Motor neuron (in vitro differentiated cells): ENCODE measurements around the gene HPGDS. TPM values are rescaled to one million over a fixed set of nuclear protein-coding genes. Genes with fewer than 3 reads are reported as not detected.

Experiments
- ATAC-seq, 8 experiments: fragments of 200-7000 bp; cut with Tn5 transposase; replicated peaks in 6 of 8; 2 replicates each; pipeline ENCODE4 v1.8.0; 2021; ENCODE audit warnings: mild to moderate bottlenecking in 8 of 8, moderate library complexity in 8 of 8
- H3K27ac ChIP-seq, 2 donors: fragments of 250-450 bp; sonication (Bioruptor Pico); 2 replicates each; pipeline ENCODE4 v1.9.0; 2021; ENCODE audit warnings: antibody characterized with exemption in 2 of 2, mild to moderate bottlenecking in 2 of 2, moderate library complexity in 1 of 2
- H3K4me1 ChIP-seq, 2 donors: fragments of 250-450 bp; sonication (Bioruptor Pico); replicated peaks in 1 of 2; 2 replicates each; pipeline ENCODE4 v1.6.1; 2021; ENCODE audit warnings: antibody characterized with exemption in 2 of 2, mild to moderate bottlenecking in 2 of 2, moderate library complexity in 1 of 2
- H3K4me3 ChIP-seq, 5 donors: fragments of 250-450 bp; sonication (Bioruptor Pico); 2 replicates each; pipeline ENCODE4 v1.9.0; 2021; ENCODE audit warnings: antibody characterized with exemption in 5 of 5, mild to moderate bottlenecking in 5 of 5, moderate library complexity in 4 of 5
- WGBS, 10 experiments: fragments of 450-650 bp; shearing (Covaris generic); methylation state at CpG; one replicate each; pipeline ENCODE4 v1.0.0; 2022; 5-methylcytosine and 5-hydroxymethylcytosine counted together
- in situ Hi-C, 9 experiments: fragments of 400-800 bp; cut with MboI; loops; one replicate each; pipeline ENCODE4 v1.15.0; 2021; ENCODE audit warnings: low sequenced_read_pairs in 9 of 9, low pct_unique_long_range_greater_than_20kb in 2 of 9; ENCODE audit not compliant: unreplicated experiment in 9 of 9
- total RNA-seq, 8 experiments: library from RNA; unstranded; fragments of 300-600 nt; gene quantifications; 2 replicates each; pipeline versions ENCODE4 v1.2.3 to v1.2.4, GENCODE V29; 2022

The HPGDS gene
- total RNA-seq, 8 experiments from 2014 or later, result 0.11 to 0.67 (median 0.29) TPM; not detected in 1

DNA sequence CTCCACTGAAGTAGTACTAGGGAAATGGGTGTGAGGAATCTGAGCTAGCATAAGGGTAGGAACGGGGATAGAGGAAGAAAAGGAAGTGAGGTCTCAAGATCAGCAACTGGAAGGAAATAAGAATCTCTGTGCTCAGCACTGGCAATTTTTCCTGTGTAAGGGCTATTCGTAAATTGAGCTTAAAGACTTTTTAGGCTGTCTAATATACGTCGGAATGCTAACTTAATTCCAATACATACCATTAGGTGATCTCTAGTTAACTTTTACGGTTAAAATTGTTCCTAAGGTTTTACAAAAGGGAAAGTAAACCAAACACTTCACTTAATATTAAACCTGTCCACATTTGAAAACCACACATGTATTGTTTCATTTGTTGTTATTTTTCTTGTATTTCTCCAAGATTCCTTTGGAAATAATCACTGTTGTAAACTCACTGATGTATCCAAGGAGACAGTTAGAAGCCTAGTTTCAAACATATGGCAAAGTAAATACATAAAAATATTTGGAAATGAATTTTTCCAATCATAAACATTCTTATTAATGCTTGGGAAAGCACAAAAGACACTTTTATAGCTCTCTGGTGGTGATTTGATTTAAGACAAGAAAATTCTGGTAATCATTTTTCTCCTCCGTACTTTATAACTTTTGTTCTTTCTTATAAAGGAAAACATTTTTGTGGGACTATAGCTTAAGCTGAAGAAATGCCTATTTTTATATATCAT lies 28.1 kb upstream of the HPGDS start:
- Histone ChIP-seq H3K4me3 (no peak overlapping the region), H3K27ac (no peak overlapping the region), H3K4me1 (peaks cover 0 to 6% of the 10 kb centered on the region in 2 donors)
- in situ Hi-C loops, result no loop called here
- 28 to 93% (median 88%) methylated on average over 3 to 6 of the region's 6 CpGs; no CpG with 5 or more reads in 1 of the 10 experiments for WGBS, 10 experiments
- ATAC-seq, result no peak

DNA sequence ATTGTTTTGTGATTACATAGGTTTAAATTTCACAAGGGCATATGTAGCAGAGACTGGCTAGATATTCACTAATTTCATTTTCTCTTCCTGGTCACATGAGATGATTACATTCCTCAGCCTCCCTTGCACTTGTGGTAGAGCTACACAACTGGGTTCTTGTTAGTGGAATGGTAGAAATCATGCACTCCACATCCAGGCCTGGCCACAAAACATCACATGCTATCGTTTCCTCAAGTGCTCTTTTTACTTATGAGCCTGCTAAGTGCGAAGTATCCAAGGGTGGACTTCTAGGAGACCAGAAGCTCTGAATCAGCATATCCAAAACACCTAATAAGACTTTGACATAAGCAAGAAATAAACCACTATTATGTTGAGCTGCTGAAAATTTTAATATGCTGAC lies 26.4 kb upstream of the HPGDS start:
- no peak for ATAC-seq

DNA sequence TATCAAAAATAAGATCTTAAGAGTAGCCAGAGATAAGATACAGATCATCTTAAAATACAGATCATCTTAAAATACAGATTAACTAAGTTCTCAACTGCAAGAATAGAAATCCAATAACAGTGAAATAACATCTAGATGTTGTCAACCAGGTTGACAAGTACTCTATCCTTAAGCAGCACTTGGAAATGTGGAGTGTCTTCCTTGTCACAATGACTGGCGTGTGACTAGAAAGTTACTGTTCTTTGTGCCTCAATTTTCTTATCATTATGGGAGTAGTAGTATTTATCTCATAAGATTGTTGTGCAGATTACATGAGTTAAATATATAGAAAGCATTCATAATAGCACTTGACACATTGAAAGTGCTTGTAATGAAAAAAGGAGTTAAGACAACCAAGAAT lies 25.8 kb upstream of the HPGDS start:
- Histone ChIP-seq H3K4me3 (no peak overlapping the region), H3K27ac (no peak overlapping the region), H3K4me1 (peaks cover 0 to 6% of the 10 kb centered on the region in 2 donors)
- no peak for ATAC-seq
- in situ Hi-C loops, result no loop called here
- 29 to 100% (median 83%) methylated on average over 1 of the region's 1 CpG; no CpG with 5 or more reads in 2 of the 10 experiments for WGBS, 10 experiments

More for the DNA sequence above, 26.4 kb upstream of the HPGDS start:
- H3K27ac ChIP-seq, result no peak overlapping the region
- H3K4me3 ChIP-seq, result no peak overlapping the region
- in situ Hi-C loops, result no loop called here
- H3K4me1 ChIP-seq, result peaks cover 0 to 6% of the 10 kb centered on the region in 2 donors
- 42 to 100% (median 100%) methylated on average over 1 to 2 of the region's 2 CpGs; no CpG with 5 or more reads in 3 of the 10 experiments for WGBS, 10 experiments

DNA sequence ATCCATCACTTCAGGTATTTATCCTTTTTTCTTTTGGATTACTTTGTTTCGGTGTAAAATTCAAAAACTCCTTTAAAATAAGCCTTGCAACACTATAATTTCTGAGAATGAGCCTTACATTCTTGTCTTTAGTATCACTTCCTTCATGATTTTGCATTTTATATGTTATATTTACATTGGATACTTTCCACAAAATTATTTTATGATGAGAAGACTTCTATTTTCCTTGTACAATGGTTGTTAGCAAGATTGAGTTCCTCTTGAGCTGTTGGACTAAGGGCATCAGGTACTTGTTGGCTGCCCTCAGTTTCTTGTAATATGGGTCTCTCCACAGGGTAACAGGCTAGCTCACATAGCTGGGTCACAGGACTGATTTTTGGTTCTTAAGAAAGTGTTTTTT lies 22.7 kb upstream of the HPGDS start:
- in situ Hi-C loops, result no loop called here
- ATAC-seq, result no peak
- 36 to 100% (median 80%) methylated on average over 1 of the region's 1 CpG; no CpG with 5 or more reads in 3 of the 10 experiments for WGBS, 10 experiments
- H3K4me3 ChIP-seq, result no peak overlapping the region
- H3K27ac ChIP-seq, result no peak overlapping the region
- no peaks in the 10 kb centered on the region for H3K4me1 ChIP-seq

DNA sequence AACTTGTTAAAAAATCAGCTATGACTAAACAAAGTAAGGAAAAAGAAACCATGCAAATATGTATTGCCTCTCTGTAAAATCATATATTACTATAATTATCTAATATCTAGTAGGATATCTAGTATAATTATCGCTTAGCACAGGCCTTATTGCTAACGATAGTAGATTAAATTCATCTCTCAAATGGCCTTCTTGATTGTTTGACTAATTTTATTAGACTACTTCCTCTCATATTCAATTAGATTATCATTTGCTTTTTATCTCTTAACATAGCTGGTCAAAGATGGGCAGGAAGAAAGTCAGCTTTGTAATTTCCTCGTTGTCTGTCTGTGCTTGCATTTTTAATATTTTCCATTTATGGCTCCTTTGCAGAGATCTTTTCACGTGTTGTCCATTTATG lies 21.9 kb upstream of the HPGDS start:
- H3K4me1 ChIP-seq, result no peaks in the 10 kb centered on the region
- no peak overlapping the region for H3K4me3 ChIP-seq
- H3K27ac ChIP-seq, result no peak overlapping the region
- no peak for ATAC-seq
- in situ Hi-C loops, result no loop called here
- WGBS, 10 experiments, result 37 to 94% (median 67%) methylated on average over 2 to 4 of the region's 4 CpGs

DNA sequence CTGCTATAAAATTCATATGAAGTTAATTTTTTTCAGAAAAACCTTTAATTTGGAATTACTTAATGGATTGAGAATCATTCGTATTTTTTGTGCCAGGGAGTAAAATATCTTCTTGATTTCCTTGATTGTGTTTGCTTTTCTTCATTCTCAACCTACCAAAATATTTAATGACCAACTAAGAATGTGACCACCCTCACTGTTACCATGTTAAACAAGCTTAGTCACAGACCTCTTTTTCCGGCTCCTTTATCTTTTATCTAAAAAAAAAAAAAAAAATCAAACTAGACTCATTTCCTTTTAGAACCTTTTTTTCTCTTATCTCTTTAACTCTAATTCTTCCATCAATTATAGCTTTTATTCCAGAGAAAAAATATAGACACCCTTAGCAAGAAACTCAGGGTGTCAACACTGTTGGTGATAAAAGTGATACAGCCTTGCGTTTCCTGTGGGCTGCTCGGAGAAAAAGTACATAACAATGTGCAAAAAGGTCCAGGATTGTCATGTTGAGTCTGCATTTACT lies 20.6 kb upstream of the HPGDS start:
- H3K4me3 ChIP-seq, result no peak overlapping the region
- no peak for ATAC-seq
- in situ Hi-C loops, result no loop called here
- no peak overlapping the region for H3K27ac ChIP-seq
- 46 to 100% (median 91%) methylated on average over 3 to 4 of the region's 4 CpGs for WGBS, 10 experiments
- no peaks in the 10 kb centered on the region for H3K4me1 ChIP-seq

DNA sequence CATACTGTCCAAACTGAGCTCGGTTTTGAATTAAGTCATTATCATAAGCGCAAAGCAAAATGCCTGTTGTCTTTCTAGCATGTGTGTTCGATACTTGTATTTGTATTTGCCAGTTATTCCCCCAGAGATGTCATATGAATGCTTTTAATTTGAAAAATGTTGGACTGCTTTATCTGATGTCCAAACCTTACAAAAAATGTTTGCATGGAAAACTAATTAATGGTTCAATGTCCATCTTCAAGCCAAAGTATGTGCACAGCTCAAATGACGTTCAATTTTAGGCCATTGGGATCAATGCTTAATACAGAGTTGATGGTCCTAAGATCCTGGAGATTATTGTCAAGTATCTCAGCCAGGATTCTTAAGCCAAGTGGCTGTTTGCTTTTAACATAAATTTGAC lies 17.2 kb upstream of the HPGDS start:
- WGBS, 10 experiments, result 4 to 100% (median 56%) methylated on average over 1 to 4 of the region's 4 CpGs
- ATAC-seq, result no peak
- Histone ChIP-seq H3K4me1 (no peaks in the 10 kb centered on the region), H3K4me3 (no peak overlapping the region), H3K27ac (no peak overlapping the region)
- in situ Hi-C loops, result no loop called here

DNA sequence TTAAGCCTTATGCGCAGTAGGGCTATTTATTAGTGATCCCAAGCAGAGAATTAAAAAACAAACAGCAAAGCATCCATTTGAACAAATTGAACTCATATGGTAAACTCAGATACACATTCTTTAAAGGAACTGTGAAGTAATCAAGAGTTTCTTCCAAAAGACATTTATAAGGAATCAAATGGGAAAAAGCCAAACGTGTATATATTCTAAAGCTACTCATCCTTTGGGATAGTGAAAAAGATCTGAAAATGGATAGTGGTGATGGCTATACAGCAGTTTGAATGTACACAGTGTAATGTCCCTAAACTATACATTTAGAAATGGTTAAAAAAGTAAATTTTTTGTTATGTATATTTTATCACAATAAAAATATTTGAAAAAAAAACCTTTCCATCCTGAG lies 16.6 kb upstream of the HPGDS start:
- in situ Hi-C loops, result no loop called here
- H3K4me3 ChIP-seq, result no peak overlapping the region
- no peak overlapping the region for H3K27ac ChIP-seq
- ATAC-seq, result no peak
- no peaks in the 10 kb centered on the region for H3K4me1 ChIP-seq
- WGBS, 10 experiments, result 11 to 100% (median 81%) methylated on average over 1 to 2 of the region's 2 CpGs

DNA sequence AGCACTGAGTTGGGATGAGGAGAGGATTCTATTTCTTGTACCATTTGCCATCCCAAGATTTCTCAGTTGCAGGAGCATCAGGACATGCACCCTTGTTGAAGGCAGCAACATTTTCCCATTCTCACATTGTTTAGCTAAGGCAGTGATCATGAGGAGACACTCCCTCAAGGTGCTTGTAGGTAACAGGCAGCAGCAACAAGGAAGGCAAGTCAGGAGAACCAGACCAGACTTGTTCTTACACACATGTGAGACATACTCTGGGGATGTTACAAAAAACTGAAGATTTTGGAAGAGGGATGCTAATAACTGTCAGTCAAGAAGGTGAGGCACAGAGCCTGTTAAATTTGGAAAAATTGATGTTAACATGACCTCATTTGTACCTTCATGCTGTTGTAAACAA lies 15.5 kb upstream of the HPGDS start:
- H3K4me3 ChIP-seq, result no peak overlapping the region
- no peak for ATAC-seq
- H3K4me1 ChIP-seq, result no peaks in the 10 kb centered on the region
- in situ Hi-C loops, result no loop called here
- H3K27ac ChIP-seq, result no peak overlapping the region

DNA sequence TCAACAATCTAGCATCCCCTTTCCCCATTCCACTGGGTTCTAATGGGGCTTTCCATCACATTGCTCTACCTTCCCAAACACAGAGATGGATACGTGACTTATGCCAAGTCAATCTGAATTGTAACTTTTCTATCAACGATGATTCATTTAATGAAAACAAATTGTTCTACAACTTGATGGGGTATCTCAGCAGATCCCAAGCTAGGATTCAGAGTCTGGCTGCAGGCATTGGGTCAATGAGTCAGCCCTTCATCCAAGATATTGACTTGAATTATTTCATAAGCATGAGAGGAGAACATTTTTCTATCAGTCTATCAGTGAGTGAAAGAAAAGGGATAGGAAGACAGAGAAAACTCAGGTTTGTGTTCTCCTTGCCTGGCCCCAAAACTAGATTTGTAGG lies 15.0 kb upstream of the HPGDS start:
- H3K4me3 ChIP-seq, result no peak overlapping the region
- no peak for ATAC-seq
- no peaks in the 10 kb centered on the region for H3K4me1 ChIP-seq
- no peak overlapping the region for H3K27ac ChIP-seq
- in situ Hi-C loops, result no loop called here
- 20 to 100% (median 94%) methylated on average over 1 to 2 of the region's 2 CpGs for WGBS, 10 experiments

DNA sequence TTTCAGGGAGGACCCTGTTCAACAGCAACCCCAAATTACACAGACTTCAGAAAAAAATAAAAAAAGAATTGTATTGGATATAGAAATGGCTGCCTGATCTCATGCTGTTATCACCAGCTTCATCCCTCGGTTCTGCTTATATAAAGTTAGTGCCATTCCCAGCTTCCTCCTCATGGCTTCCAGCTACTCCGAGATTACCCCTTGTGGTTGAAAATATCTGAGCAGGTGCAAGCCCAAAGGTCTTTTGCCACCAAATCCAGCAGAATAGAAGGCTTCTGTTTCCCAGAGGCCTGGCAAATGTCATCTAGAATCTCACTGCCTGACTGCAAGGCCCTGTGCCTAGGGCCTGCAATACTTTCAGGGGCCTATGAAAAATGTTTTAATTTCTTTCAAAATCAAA lies 13.8 kb upstream of the HPGDS start:
- no peak overlapping the region for H3K27ac ChIP-seq
- ATAC-seq, result no peak
- 23 to 100% (median 76%) methylated on average over 1 to 2 of the region's 2 CpGs; no CpG with 5 or more reads in 1 of the 10 experiments for WGBS, 10 experiments
- in situ Hi-C loops, result no loop called here
- H3K4me3 ChIP-seq, result no peak overlapping the region
- no peaks in the 10 kb centered on the region for H3K4me1 ChIP-seq

DNA sequence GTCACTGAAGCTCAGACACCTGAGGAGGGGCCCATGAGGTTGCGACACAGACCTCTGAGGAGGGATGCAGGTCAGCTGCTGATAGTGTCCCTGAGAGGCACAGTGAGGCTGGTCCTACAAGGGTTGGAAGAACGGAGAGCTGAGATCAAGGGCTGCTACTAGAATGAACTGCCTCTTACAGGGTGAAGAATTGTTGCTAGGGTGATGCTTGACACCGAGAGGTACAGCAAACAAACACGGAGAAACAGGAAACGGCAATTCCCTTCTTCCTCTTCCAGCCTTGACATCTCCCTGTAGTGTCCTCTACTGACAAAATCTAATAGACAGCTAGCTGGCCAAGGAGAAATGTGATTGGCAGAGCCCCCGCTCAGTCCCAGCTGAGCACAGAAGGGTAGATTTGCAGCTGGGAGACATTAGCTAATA lies 11.8 kb upstream of the HPGDS start:
- in situ Hi-C loops, result no loop called here
- ATAC-seq, result peak in 2 of 8 experiments; percentile 31 to 43
- 0 to 100% (median 83%) methylated on average over 1 to 4 of the region's 6 CpGs; no CpG with 5 or more reads in 2 of the 10 experiments for WGBS, 10 experiments
- no peak overlapping the region for H3K4me3 ChIP-seq
- no peaks in the 10 kb centered on the region for H3K4me1 ChIP-seq
- H3K27ac ChIP-seq, result no peak overlapping the region

DNA sequence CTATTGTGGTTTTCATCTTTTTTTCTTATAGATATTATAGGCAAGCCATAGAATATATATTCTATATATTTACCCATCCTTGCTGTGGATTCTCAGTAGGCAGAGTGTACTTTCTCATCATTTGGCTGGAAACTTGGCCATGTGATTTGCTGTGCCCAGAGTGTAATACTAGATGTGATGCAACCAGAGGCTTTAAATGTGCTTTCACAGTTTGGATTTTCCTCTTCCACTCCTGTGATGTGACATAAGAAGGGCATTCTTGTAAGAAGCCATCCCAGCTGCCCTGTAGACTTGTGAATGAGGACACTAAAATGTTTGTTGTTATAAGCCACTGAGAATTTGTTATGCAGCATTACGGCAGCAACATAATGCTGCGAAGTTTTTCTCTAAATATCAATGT lies 10.4 kb upstream of the HPGDS start:
- in situ Hi-C loops, result no loop called here

DNA sequence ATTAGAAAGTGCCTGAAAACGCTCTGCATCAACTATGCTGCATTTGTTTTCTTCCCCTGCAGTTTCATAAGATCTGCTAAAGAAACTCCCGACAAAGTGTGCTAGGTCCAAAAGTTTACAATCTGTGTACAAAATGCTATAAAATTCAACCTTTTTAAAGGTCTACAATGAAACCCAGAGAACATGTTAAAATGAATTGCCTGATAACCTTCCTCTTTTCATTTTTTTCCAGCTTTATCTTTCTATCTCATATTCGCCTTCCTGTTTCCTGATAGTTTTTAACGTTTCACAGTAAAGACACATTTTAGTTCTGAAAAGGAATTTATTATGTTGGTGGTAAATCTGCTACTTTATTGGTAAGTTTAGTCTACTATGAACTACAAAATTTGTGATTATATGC lies 9.5 kb upstream of the HPGDS start:
- no peaks in the 10 kb centered on the region for H3K4me1 ChIP-seq
- H3K27ac ChIP-seq, result no peak overlapping the region
- in situ Hi-C loops, result no loop called here
- no peak for ATAC-seq
- no peak overlapping the region for H3K4me3 ChIP-seq
- 45 to 94% (median 79%) methylated on average over 2 to 4 of the region's 4 CpGs; no CpG with 5 or more reads in 1 of the 10 experiments for WGBS, 10 experiments

More for the DNA sequence above, 10.4 kb upstream of the HPGDS start:
- Histone ChIP-seq H3K27ac (no peak overlapping the region), H3K4me1 (no peaks in the 10 kb centered on the region), H3K4me3 (no peak overlapping the region)
- WGBS, 10 experiments, result 50 to 100% (median 97%) methylated on average over 1 to 2 of the region's 2 CpGs
- no peak for ATAC-seq
